ENCODE results near the gene CEACAM1.

GRCh38 chr19:42558450-42559150 lies 30.3 kb upstream of the CEACAM1 start:
- no peak for TF ChIP-seq SMAD3 (CRISPR knock-in tag; conservative IDR thresholded peaks at IDR 0.05)
- TF ChIP-seq SIN3A (IDR thresholded peaks at IDR 0.05; ENCODE audit: borderline replicate concordance in 2 of 2, control insufficient read depth in 1 of 2, low read depth in 2 of 2, low read length in 2 of 2): no peak
- TF ChIP-seq E2F1 (CRISPR knock-in tag; IDR thresholded peaks at IDR 0.05): no peak
- TF ChIP-seq XRCC5 (IDR thresholded peaks at IDR 0.05; ENCODE audit: low read depth, low read length): no peak

Data from K562 (cell line).